Cerebellar nuclear complex (tissue), 1 donor: ENCODE results near the gene KSR1.
"Not testable (repeated sequence)": the region's sequence is repeated elsewhere in the genome, so short reads cannot be mapped to it uniquely, and the experiment has no call there.

Experiments
- DNase-seq, 2 experiments: peaks; one replicate each; lab custom pipeline; 2025; lab: John Stamatoyannopoulos, UW

Gene KSR1

GRCh38 chr17:27494192-27495091 lies 38.2 kb downstream of the KSR1 start:
- DNase-seq, result peak in 1 of 2 experiments; percentile 64

- no peak for DNase-seq
These were observed 39.2 kb downstream of the KSR1 start for GRCh38 chr17:27495460-27495859.

- no peak for DNase-seq
These were observed 39.8 kb downstream of the KSR1 start for GRCh38 chr17:27496005-27496404.

DNA sequence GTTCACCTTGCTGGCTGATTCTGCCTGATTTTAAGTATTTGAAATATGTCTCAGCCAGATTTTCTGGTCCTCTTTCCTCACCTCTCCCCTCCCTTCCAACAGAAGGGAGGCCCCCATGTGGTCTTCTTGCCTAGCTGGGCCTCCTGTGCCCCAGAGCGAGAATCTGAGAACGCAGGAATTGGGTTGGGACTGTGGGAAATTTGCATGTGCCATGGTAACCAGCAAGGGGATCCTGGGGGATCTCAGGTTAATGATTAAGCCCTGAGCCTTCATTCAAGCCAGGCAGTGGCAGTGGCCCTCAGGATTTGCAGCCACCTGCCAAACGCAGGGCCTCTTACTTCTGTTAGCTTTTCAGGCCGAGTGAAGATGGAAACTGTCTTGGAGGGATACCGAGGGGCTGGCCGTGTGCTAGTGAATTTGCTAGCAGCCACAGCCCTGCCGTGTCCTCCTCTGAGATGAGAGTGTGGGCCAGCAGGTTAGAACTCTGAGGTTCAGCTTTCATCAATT lies 40.2 kb downstream of the KSR1 start:
- DNase-seq, result no peak

DNA sequence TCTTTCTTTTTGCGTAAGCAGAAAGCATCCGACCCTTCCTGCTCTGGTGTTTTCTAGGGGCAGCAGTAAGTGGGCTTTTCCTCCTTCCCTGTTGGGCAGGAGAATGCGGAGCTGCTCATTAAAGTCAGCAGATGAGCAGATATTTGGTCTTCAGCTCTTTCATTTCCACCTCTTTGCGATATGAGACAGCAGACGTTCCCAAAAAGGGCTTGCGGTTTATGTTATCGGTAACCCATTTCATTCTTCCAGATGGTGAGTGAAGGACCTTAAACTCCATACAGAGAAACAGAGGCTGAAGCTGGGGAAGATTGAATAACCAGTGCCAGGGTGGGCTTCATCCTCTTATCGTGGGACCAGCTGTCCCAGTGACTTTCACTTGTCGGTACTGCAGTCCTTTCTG lies 40.7 kb downstream of the KSR1 start:
- DNase-seq, result no peak

- DNase-seq, result no peak
These were observed 41.4 kb downstream of the KSR1 start for GRCh38 chr17:27497696-27498095.

DNA sequence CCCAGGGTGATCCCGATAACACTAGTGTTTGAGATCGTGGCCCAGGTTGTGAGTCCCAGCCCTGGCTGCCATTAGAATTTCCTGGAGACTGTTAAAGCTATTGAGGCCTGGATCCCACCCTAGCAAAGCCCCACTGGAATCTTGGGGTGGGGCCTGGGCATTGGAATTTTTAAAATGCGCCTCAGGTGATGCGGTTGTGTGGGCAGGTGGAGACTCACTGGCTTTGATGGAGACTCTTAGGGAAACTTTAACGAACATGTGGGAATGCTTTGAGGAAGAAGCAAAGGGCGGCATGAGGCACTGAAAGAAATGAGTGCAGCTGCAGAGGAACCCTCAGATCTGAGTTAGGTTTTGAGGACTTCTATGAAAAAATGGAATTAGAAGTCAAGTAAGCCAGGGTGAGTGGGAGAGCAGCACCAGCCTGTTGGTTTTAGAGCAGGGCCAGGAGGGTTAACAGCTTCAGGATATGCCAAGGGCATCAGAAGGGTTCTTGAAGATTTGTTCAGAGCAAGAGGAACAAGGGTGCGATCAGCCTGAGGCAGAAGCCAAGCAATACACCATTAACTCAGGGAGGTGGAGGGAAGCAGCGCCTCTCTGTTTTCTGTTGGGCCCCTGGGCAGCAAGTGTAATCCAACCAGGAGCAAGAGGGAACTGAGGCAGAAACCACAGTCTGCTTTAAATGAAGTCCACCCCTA lies 42.5 kb downstream of the KSR1 start:
- no peak for DNase-seq

GRCh38 chr17:27499451-27500265 lies 43.4 kb downstream of the KSR1 start:
- DNase-seq, result peak; percentile 79 to 84

- not testable (repeated sequence) for DNase-seq
These were observed 45.1 kb downstream of the KSR1 start for GRCh38 chr17:27501338-27501737.

DNA sequence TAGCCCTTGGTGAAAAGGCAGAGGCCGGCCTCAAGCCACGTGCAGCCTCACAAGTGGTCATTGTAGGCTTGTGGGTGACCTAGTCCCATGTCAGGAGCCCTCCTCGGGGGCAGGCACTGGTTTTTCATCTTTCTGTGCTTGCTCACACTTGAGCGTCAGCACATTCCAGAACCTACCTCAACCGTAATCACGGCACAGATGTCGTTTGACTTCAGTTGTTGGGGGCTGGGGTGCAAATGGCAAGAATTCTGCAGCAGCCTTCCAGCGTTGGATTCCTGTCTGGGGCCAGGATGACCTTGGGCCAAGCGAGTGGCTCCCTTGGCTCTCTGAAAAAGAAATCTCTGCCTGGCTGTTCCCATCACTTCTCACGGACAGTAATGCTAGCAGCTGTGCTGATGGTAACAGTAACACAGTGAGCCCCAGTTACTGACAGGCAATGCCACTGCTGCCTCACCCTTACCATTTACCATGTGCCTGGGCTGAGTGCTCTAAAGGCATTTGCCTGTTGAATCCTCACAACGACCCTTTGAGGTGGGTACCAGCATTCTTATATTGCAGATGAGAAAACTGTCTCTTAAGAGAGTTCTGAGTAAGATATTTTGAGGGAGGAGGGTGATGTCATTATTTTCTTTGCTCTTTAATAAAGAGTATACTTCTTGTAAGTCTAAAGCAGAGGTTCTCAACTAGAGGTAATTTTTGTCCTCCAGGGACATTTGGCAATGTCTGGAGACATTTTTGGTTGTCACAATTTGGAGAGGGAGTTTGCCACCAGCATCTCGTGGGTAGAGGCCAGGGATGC lies 46.5 kb downstream of the KSR1 start:
- no peak for DNase-seq

GRCh38 chr17:27503611-27504010 lies 47.4 kb downstream of the KSR1 start:
- DNase-seq, result no peak

GRCh38 chr17:27504188-27504995 lies 48.1 kb downstream of the KSR1 start:
- DNase-seq, result no peak

DNA sequence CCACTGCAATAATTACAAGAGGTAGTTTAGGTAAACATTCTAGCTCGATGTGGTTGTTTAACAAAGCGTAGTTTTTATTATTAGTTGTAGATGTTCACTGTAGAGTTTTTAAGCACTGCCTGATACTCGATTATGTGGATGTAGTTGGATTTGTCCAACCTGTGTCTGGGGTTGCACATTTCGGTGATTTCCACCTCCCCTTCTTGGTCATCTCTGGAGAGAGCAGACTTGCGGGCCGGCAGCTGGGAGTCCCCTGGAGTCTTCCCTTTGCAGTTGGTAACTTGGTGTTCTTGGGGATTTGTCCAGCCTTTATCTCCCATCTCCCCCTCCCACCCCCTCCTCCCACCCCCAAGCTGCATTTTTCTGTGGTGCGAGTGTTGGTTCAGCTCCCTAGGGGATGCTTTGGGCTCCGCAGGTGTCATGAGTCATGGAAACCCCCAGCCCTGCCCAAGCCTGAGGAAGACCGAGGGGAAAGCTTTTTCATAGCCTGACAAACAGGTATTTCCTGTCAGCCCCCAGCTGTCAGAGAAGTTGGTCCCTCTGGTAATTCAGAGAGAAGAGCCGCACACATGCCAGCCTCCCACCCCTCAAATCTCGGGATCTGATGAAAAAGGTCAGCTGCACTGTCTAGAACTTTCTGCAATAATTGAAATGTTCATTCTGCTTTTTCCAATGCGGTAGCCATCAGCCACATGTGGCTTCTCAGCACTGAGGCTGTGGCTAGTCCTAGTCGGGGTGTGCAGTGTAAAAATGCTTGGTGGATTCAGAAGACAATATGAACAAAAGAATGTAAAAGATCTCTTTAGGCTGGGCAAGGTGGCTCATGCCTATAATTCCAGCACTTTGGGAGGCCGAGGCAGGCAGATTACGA lies 50.3 kb downstream of the KSR1 start:
- DNase-seq, result no peak

DNA sequence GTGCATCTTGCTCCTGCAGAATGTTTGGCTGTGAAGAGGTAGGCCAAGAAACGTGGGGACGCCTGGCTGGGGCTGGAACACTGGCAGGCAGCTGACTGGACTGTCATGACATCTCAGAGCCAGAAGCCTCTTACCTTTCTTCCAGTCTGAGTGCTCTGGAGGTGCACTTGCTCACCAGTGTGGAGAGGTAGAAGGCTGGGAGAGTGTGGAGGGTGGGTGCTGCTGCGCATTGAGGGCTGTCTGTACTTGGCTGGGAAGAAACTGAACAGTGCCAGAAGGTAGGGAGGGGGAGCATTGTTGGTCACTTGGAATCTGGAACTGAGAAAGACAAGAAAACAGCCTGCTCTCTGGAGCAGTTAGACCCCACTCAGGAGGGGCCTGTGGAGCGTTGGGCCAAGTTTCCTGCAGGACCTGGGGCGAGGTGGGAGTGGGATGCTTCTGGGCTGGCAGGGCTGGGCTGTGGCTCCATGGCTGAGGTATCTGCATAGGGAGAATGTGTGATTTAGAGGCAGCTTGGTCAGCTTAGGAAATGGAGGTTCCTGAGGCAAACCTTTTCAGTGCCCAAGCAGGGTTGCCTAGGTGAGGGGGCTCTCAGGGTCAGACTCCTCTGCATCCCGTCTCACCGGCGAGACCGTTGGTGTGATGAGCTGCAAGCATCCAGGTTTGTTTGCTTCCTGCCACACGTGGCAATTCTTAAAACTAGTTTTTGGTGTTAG lies 55.1 kb downstream of the KSR1 start:
- no peak for DNase-seq

- no peak for DNase-seq
These were observed 55.8 kb downstream of the KSR1 start for GRCh38 chr17:27512031-27512430.

- DNase-seq, result no peak
These were observed 56.5 kb downstream of the KSR1 start for GRCh38 chr17:27512511-27513346.

DNA sequence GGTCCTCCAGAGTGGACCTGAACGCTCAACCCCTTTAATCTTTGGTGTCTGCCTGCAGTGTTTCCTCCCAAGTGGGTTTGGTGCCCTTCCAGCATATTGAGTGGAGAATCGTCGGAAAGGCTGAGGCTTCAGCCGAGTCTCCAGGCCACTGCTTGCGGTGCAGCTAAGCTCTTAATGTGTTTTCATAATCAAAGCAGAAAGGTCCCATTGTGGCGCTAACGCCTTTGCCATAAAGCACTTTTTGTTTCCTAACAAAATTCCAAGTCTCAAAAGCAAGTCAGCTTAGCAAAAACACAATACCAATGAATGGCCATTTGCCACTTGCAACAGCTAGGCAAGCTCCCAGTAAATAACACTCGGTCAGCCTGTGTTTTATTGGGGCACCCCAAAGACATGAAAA lies 57.6 kb downstream of the KSR1 start:
- DNase-seq, result no peak
